Neural cell (in vitro differentiated cells): Measurements from ENCODE around the gene CMBL. TPM values are rescaled to one million over a fixed set of nuclear protein-coding genes. Genes with fewer than 3 reads are reported as not detected.

Experiments used
- H2AFZ ChIP-seq: fragments of 200-600, 300-800 bp; sonication (generic), shearing (Covaris generic); 2 replicates; pipeline ENCODE4 v1.6.0; 2014; ENCODE audit warnings: low read depth, mild to moderate bottlenecking, antibody characterized with exemption, low read length, moderate library complexity
- H3F3A ChIP-seq: fragments of 200-600 bp; shearing (Covaris generic); 2 replicates; pipeline ENCODE4 v1.6.1; 2016; ENCODE audit warnings: mild to moderate bottlenecking, moderate library complexity, mixed read lengths, antibody characterized with exemption, low read length; ENCODE audit not compliant: insufficient read depth, poor library complexity, severe bottlenecking
- H3K27ac ChIP-seq: fragments of 200-600, 300-800 bp; sonication (generic), shearing (Covaris generic); 2 replicates; pipeline ENCODE4 v1.5.1; 2014; ENCODE audit warnings: mild to moderate bottlenecking, low read length, moderate library complexity
- H3K27me3 ChIP-seq: fragments of 300-800, 200-600 bp; sonication (generic), shearing (Covaris generic); 2 replicates; pipeline ENCODE4 v1.6.0; 2014; ENCODE audit warnings: mild to moderate bottlenecking, low read depth, low read length, moderate library complexity; ENCODE audit not compliant: insufficient read depth
- H3K36me3 ChIP-seq: fragments of 300-800, 200-600 bp; sonication (generic), shearing (Covaris generic); 2 replicates; pipeline ENCODE4 v1.5.1; 2014; ENCODE audit warnings: mild to moderate bottlenecking, antibody characterized with exemption, low read length, moderate library complexity; ENCODE audit not compliant: insufficient read depth
- H3K4me2 ChIP-seq: fragments of 300-800, 200-600 bp; sonication (generic), shearing (Covaris generic); 2 replicates; pipeline ENCODE4 v1.6.0; 2014; ENCODE audit warnings: mild to moderate bottlenecking, low read length
- H3K4me3 ChIP-seq: fragments of 300-800, 200-600 bp; sonication (generic), shearing (Covaris generic); 2 replicates; pipeline ENCODE4 v1.5.1; 2014; ENCODE audit warnings: mild to moderate bottlenecking, low read length, moderate library complexity
- H3K79me2 ChIP-seq: fragments of 200-600 bp; shearing (Covaris generic); replicated peaks from 2 replicates; pipeline ENCODE4 v1.6.0; 2014; ENCODE audit warnings: mild to moderate bottlenecking, low read length, moderate library complexity; ENCODE audit not compliant: insufficient read depth
- H3K9ac ChIP-seq: fragments of 300-800, 200-600 bp; sonication (generic), shearing (Covaris generic); 2 replicates; pipeline ENCODE4 v1.6.1; 2016; ENCODE audit warnings: mild to moderate bottlenecking, low read length, mixed read lengths
- H3K9me2 ChIP-seq: fragments of 200-600 bp; shearing (Covaris generic); 2 replicates; pipeline ENCODE4 v1.6.1; 2016; ENCODE audit warnings: mild to moderate bottlenecking, low read length, mixed read lengths; ENCODE audit not compliant: insufficient read depth
- H3K9me3 ChIP-seq: fragments of 200-600, 300-800 bp; sonication (generic), shearing (Covaris generic); 2 replicates; pipeline ENCODE4 v1.6.1; 2016; ENCODE audit warnings: mild to moderate bottlenecking, mixed run types, low read length, moderate library complexity, mixed read lengths
- H4K20me1 ChIP-seq: fragments of 200-600 bp; shearing (Covaris generic); 2 replicates; pipeline ENCODE4 v1.6.1; 2016; ENCODE audit warnings: mild to moderate bottlenecking, mixed run types; ENCODE audit not compliant: insufficient read depth
- CTCF ChIP-seq: fragments of 450-650 bp; IDR thresholded peaks from 2 replicates; pipeline ENCODE4 v1.5.1; 2014; ENCODE audit warnings: antibody characterized with exemption, mild to moderate bottlenecking, moderate library complexity; ENCODE audit not compliant: poor library complexity, severe bottlenecking
- EP300 ChIP-seq: fragments of 450-650 bp; conservative IDR thresholded peaks from 2 replicates; pipeline ENCODE4 v1.6.1; 2014; ENCODE audit warnings: antibody characterized with exemption, mild to moderate bottlenecking, moderate library complexity; ENCODE audit not compliant: poor library complexity, severe bottlenecking
- EZH2 ChIP-seq: fragments of 200-600, 300-800 bp; shearing (Covaris generic), sonication (generic); IDR thresholded peaks from 2 replicates; pipeline ENCODE4 v1.6.1; 2014; ENCODE audit warnings: antibody characterized with exemption, low read length, borderline replicate concordance, mild to moderate bottlenecking; ENCODE audit not compliant: insufficient read depth, poor library complexity, severe bottlenecking
- MXI1 ChIP-seq: fragments of 450-650 bp; conservative IDR thresholded peaks from 2 replicates; pipeline ENCODE4 v1.6.1; 2014; ENCODE audit warnings: antibody characterized with exemption, mild to moderate bottlenecking; ENCODE audit not compliant: poor library complexity, severe bottlenecking
- POLR2AphosphoS5 ChIP-seq: IDR thresholded peaks from 2 replicates; pipeline ENCODE4 v1.6.1; 2012
- RAD21 ChIP-seq: fragments of 450-650 bp; conservative IDR thresholded peaks from 2 replicates; pipeline ENCODE4 v1.6.1; 2014; ENCODE audit warnings: antibody characterized with exemption, mild to moderate bottlenecking, moderate library complexity
- REST ChIP-seq: IDR thresholded peaks from 2 replicates; pipeline ENCODE4 v1.6.1; 2012; ENCODE audit warnings: borderline replicate concordance
- SMC3 ChIP-seq: fragments of 450-650 bp; conservative IDR thresholded peaks from 2 replicates; pipeline ENCODE4 v1.6.1; 2014; ENCODE audit warnings: antibody characterized with exemption, mild to moderate bottlenecking, moderate library complexity; ENCODE audit not compliant: poor library complexity
- TAF1 ChIP-seq: IDR thresholded peaks from 2 replicates; pipeline ENCODE4 v1.6.1; 2012; ENCODE audit warnings: low read depth
- polyA plus RNA-seq: library from polyadenylated mRNA; depleted of rRNA; stranded (reverse); fragments of >200 nt; gene quantifications from 2 replicates; pipeline ENCODE4 v1.2.3, GENCODE V29; 2014

The CMBL gene
- polyA plus RNA-seq, 1 donor from 2014 or later: 0.58 TPM

GRCh38 chr5:10289353-10289752 lies 18.3 kb downstream of the CMBL start:
- Histone ChIP-seq H3K27me3 (no peaks in the 10 kb centered on the region), H3K36me3 (no peaks in the 10 kb centered on the region), H3F3A (no peaks in the 10 kb centered on the region), H3K9ac (no peak overlapping the region), H3K9me3 (no peaks in the 10 kb centered on the region), H2AFZ (no peak overlapping the region), H3K4me3 (no peak overlapping the region), H3K4me2 (no peak overlapping the region), H3K9me2 (no peaks in the 10 kb centered on the region), H3K27ac (no peak overlapping the region), H4K20me1 (no peaks in the 10 kb centered on the region), H3K79me2 (no peaks in the 10 kb centered on the region)
- no peak for TF ChIP-seq MXI1
- no peak for TF ChIP-seq RAD21
- no peak for TF ChIP-seq TAF1
- no peak for TF ChIP-seq EP300
- no peak for TF ChIP-seq POLR2AphosphoS5

GRCh38 chr5:10288592-10289219 lies 19.0 kb downstream of the CMBL start:
- Histone ChIP-seq H2AFZ (no peak overlapping the region), H3K36me3 (no peaks in the 10 kb centered on the region), H3K9me3 (no peaks in the 10 kb centered on the region), H3K4me3 (no peak overlapping the region), H3K9me2 (no peaks in the 10 kb centered on the region), H3K27ac (no peak overlapping the region), H3K79me2 (no peaks in the 10 kb centered on the region), H3F3A (no peaks in the 10 kb centered on the region), H3K4me2 (no peak overlapping the region), H3K27me3 (no peaks in the 10 kb centered on the region), H4K20me1 (no peaks in the 10 kb centered on the region), H3K9ac (no peak overlapping the region)
- no peak for TF ChIP-seq EP300
- no peak for TF ChIP-seq TAF1
- no peak for TF ChIP-seq REST
- TF ChIP-seq POLR2AphosphoS5: no peak
- TF ChIP-seq CTCF: no peak

- no peaks in the 10 kb centered on the region for H4K20me1 ChIP-seq
- no peaks in the 10 kb centered on the region for H3F3A ChIP-seq
- H3K36me3 ChIP-seq: no peaks in the 10 kb centered on the region
- H3K4me2 ChIP-seq: no peak overlapping the region
- no peak for TF ChIP-seq MXI1
- TF ChIP-seq TAF1: no peak
- no peak for TF ChIP-seq SMC3
- no peak for TF ChIP-seq EZH2
- no peak for TF ChIP-seq REST
- TF ChIP-seq RAD21: no peak
- TF ChIP-seq POLR2AphosphoS5: no peak
- TF ChIP-seq CTCF: no peak
- no peak for TF ChIP-seq EP300
- H3K9me3 ChIP-seq: no peaks in the 10 kb centered on the region
- H3K79me2 ChIP-seq: no peaks in the 10 kb centered on the region
- H3K9me2 ChIP-seq: no peaks in the 10 kb centered on the region
- H3K27ac ChIP-seq: no peak overlapping the region
- no peaks in the 10 kb centered on the region for H3K27me3 ChIP-seq
- H3K4me3 ChIP-seq: no peak overlapping the region
- H2AFZ ChIP-seq: no peak overlapping the region
- H3K9ac ChIP-seq: no peak overlapping the region
These were observed 20.9 kb downstream of the CMBL start for GRCh38 chr5:10286862-10287227.
